WTC11 (cell line): ENCODE results near the gene PALB2. TPM values are rescaled to one million over a fixed set of nuclear protein-coding genes. Genes with fewer than 3 reads are reported as not detected.

Source experiments
- ATAC-seq: fragments of 200-7000 bp; cut with Tn5 transposase; 2 replicates; pipeline ENCODE4 v1.10.0; 2021; ENCODE audit warnings: mild to moderate bottlenecking, moderate library complexity
- CTCF ChIA-PET: fragments of 300-600 bp; sonication (Branson Sonifier 250); formaldehyde crosslinking; loops from one replicate; lab custom pipeline; 2021; ENCODE audit warnings: antibody characterized with exemption; lab: Charles Lee
- POLR2A ChIA-PET: fragments of 350-600 bp; sonication (Branson Sonifier 250); formaldehyde crosslinking; loops from one replicate; lab custom pipeline; 2021; ENCODE audit warnings: antibody characterized with exemption; lab: Charles Lee
- DNase-seq: peaks from one replicate; pipeline ENCODE4 v3.0.0; 2021; ENCODE audit warnings: low spot score
- H3K27ac Mint-ChIP-seq: 2 replicates; pipeline ENCODE4 v1.8.0; 2021; ENCODE audit warnings: mixed read lengths
- H3K27me3 Mint-ChIP-seq: 2 replicates; pipeline ENCODE4 v1.8.0; 2021; ENCODE audit warnings: low read depth, mild to moderate bottlenecking, moderate library complexity, mixed read lengths
- H3K36me3 Mint-ChIP-seq: 2 replicates; pipeline ENCODE4 v1.8.0; 2021; ENCODE audit warnings: mixed read lengths
- H3K4me1 Mint-ChIP-seq: 2 replicates; pipeline ENCODE4 v1.8.0; 2022; ENCODE audit warnings: mixed read lengths
- H3K4me3 Mint-ChIP-seq: 2 replicates; pipeline ENCODE4 v1.8.0; 2021; ENCODE audit warnings: mild to moderate bottlenecking, moderate library complexity, mixed read lengths
- H3K9me3 Mint-ChIP-seq: 2 replicates; pipeline ENCODE4 v1.8.0; 2021; ENCODE audit warnings: mixed read lengths
- FOXJ3 ChIP-seq: sonication (generic); formaldehyde crosslinking; IDR thresholded peaks from 2 replicates; pipeline ENCODE4 v1.9.0; 2021; ENCODE audit warnings: missing genetic modification reagents, mild to moderate bottlenecking, borderline replicate concordance
- JAZF1 ChIP-seq: fragments of 250-450 bp; sonication (Bioruptor Pico); IDR thresholded peaks from 2 replicates; pipeline ENCODE4 v1.9.0; 2021; ENCODE audit warnings: moderate library complexity, mild to moderate bottlenecking, inconsistent platforms
- NFE2L1 ChIP-seq: sonication (generic); formaldehyde crosslinking; IDR thresholded peaks from 2 replicates; pipeline ENCODE4 v1.8.1; 2023; ENCODE audit warnings: missing genetic modification reagents
- RORB ChIP-seq: fragments of 250-450 bp; sonication (Bioruptor Pico); IDR thresholded peaks from 2 replicates; pipeline ENCODE4 v1.9.0; 2021; ENCODE audit warnings: mild to moderate bottlenecking
- TCF7 ChIP-seq: sonication (generic); formaldehyde crosslinking; IDR thresholded peaks from 2 replicates; pipeline ENCODE4 v1.8.0; 2022; ENCODE audit warnings: mild to moderate bottlenecking, low read depth, missing genetic modification reagents, moderate library complexity
- ZNF138 ChIP-seq: sonication (generic); formaldehyde crosslinking; conservative IDR thresholded peaks from 2 replicates; pipeline ENCODE4 v1.8.1; 2022; ENCODE audit warnings: mild to moderate bottlenecking, moderate library complexity, missing genetic modification reagents
- ZNF416 ChIP-seq: fragments of 250-450 bp; sonication (Bioruptor Pico); IDR thresholded peaks from 2 replicates; pipeline ENCODE4 v1.9.0; 2021; ENCODE audit warnings: mild to moderate bottlenecking, inconsistent platforms
- total RNA-seq: library from RNA; stranded (reverse); gene quantifications from 3 replicates; pipeline ENCODE4 v1.2.3, GENCODE V29; 2021
- TF ChIP-seq, protein P1 (sequence below): sonication (generic); formaldehyde crosslinking; IDR thresholded peaks from 2 replicates; pipeline ENCODE4 v1.8.1; 2023; ENCODE audit warnings: mild to moderate bottlenecking, moderate library complexity, missing genetic modification reagents
- TF ChIP-seq, protein P2 (sequence below): sonication (generic); formaldehyde crosslinking; IDR thresholded peaks from 2 replicates; pipeline ENCODE4 v1.8.0; 2022; ENCODE audit warnings: mild to moderate bottlenecking, missing genetic modification reagents
- TF ChIP-seq, protein P3 (sequence below): sonication (generic); formaldehyde crosslinking; IDR thresholded peaks from 2 replicates; pipeline ENCODE4 v1.8.1; 2023; ENCODE audit warnings: mild to moderate bottlenecking, missing genetic modification reagents
- TF ChIP-seq, protein P4 (sequence below): fragments of 250-450 bp; sonication (Bioruptor Pico); IDR thresholded peaks from 2 replicates; pipeline ENCODE4 v1.9.0; 2021; ENCODE audit warnings: mild to moderate bottlenecking, borderline replicate concordance

The PALB2 gene
- total RNA-seq, 1 experiment from 2014 or later: 32.1 TPM

DNA sequence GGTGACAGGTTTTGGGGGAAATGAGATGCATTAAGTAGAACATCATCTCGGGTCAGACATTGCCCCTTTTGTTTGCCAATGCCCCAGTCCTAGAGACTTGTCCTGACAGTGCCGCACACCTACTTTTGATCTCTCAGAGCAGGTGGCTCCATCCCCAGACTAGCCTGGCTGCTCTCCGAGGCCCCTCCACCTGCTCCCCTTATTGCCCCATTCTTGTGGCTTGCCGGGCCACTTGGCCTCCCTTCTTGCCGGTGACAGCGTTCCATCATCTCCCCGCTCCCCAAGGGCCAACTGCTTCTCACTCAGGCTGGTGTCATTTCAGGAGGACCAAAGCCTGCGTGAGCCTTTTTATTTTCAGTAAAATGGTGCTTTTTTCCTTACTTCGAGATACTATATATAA is 68.7 kb downstream of the PALB2 start:
- Mint-ChIP-seq H3K36me3 (peaks cover 55% of the 10 kb centered on the region), H3K9me3 (no peaks in the 10 kb centered on the region), H3K27me3 (no peaks in the 10 kb centered on the region), H3K4me3 (no peak overlapping the region), H3K4me1 (no peaks in the 10 kb centered on the region), H3K27ac (no peak overlapping the region)
- DNase-seq (no peak), ATAC-seq (no peak)
- ChIA-PET POLR2A (no interaction called here), CTCF (no interaction called here)
- no peak for TF ChIP-seq FOXJ3 (CRISPR knock-in tag)
- no peak for TF ChIP-seq ZNF416 (CRISPR knock-in tag)
- TF ChIP-seq, protein P1, sequence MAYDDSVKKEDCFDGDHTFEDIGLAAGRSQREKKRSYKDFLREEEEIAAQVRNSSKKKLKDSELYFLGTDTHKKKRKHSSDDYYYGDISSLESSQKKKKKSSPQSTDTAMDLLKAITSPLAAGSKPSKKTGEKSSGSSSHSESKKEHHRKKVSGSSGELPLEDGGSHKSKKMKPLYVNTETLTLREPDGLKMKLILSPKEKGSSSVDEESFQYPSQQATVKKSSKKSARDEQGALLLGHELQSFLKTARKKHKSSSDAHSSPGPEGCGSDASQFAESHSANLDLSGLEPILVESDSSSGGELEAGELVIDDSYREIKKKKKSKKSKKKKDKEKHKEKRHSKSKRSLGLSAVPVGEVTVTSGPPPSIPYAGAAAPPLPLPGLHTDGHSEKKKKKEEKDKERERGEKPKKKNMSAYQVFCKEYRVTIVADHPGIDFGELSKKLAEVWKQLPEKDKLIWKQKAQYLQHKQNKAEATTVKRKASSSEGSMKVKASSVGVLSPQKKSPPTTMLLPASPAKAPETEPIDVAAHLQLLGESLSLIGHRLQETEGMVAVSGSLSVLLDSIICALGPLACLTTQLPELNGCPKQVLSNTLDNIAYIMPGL (CRISPR knock-in tag): no peak

DNA sequence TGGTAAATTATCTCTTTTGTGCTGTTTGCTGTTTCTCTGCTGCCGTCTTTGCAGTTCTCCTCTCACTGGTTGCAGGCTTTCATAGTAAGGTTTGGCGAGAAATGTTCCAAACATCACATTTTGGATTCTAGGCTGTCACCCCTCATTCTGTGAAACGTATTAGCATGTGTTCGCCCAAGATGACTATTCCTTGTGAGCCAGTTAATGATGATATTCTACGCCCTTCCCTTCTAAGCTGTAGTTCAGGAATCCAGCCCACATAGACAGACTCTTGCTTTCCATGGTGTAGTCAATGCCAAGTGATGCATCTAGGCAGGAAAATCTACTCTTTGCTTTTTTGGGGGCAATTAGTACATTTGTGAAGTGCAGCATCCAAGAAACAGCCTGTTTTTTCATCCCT is 69.2 kb downstream of the PALB2 start:
- no peak overlapping the region for H3K27ac Mint-ChIP-seq
- H3K4me3 Mint-ChIP-seq: no peak overlapping the region
- POLR2A ChIA-PET: no interaction called here
- no peaks in the 10 kb centered on the region for H3K4me1 Mint-ChIP-seq
- H3K36me3 Mint-ChIP-seq: peaks cover 60% of the 10 kb centered on the region
- TF ChIP-seq NFE2L1 (no peak), TCF7 (CRISPR knock-in tag) (no peak)
- TF ChIP-seq, protein P2, sequence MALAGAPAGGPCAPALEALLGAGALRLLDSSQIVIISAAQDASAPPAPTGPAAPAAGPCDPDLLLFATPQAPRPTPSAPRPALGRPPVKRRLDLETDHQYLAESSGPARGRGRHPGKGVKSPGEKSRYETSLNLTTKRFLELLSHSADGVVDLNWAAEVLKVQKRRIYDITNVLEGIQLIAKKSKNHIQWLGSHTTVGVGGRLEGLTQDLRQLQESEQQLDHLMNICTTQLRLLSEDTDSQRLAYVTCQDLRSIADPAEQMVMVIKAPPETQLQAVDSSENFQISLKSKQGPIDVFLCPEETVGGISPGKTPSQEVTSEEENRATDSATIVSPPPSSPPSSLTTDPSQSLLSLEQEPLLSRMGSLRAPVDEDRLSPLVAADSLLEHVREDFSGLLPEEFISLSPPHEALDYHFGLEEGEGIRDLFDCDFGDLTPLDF (CRISPR knock-in tag): no peak
- TF ChIP-seq, protein P3, sequence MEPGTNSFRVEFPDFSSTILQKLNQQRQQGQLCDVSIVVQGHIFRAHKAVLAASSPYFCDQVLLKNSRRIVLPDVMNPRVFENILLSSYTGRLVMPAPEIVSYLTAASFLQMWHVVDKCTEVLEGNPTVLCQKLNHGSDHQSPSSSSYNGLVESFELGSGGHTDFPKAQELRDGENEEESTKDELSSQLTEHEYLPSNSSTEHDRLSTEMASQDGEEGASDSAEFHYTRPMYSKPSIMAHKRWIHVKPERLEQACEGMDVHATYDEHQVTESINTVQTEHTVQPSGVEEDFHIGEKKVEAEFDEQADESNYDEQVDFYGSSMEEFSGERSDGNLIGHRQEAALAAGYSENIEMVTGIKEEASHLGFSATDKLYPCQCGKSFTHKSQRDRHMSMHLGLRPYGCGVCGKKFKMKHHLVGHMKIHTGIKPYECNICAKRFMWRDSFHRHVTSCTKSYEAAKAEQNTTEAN (CRISPR knock-in tag): no peak
- TF ChIP-seq, protein P4, sequence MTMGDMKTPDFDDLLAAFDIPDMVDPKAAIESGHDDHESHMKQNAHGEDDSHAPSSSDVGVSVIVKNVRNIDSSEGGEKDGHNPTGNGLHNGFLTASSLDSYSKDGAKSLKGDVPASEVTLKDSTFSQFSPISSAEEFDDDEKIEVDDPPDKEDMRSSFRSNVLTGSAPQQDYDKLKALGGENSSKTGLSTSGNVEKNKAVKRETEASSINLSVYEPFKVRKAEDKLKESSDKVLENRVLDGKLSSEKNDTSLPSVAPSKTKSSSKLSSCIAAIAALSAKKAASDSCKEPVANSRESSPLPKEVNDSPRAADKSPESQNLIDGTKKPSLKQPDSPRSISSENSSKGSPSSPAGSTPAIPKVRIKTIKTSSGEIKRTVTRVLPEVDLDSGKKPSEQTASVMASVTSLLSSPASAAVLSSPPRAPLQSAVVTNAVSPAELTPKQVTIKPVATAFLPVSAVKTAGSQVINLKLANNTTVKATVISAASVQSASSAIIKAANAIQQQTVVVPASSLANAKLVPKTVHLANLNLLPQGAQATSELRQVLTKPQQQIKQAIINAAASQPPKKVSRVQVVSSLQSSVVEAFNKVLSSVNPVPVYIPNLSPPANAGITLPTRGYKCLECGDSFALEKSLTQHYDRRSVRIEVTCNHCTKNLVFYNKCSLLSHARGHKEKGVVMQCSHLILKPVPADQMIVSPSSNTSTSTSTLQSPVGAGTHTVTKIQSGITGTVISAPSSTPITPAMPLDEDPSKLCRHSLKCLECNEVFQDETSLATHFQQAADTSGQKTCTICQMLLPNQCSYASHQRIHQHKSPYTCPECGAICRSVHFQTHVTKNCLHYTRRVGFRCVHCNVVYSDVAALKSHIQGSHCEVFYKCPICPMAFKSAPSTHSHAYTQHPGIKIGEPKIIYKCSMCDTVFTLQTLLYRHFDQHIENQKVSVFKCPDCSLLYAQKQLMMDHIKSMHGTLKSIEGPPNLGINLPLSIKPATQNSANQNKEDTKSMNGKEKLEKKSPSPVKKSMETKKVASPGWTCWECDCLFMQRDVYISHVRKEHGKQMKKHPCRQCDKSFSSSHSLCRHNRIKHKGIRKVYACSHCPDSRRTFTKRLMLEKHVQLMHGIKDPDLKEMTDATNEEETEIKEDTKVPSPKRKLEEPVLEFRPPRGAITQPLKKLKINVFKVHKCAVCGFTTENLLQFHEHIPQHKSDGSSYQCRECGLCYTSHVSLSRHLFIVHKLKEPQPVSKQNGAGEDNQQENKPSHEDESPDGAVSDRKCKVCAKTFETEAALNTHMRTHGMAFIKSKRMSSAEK (CRISPR knock-in tag): no peak
- TF ChIP-seq, all 79 proteins: peak for 0
- no peaks in the 10 kb centered on the region for H3K27me3 Mint-ChIP-seq
- CTCF ChIA-PET: no interaction called here
- ATAC-seq: no peak
- no peak for DNase-seq
- no peaks in the 10 kb centered on the region for H3K9me3 Mint-ChIP-seq

DNA sequence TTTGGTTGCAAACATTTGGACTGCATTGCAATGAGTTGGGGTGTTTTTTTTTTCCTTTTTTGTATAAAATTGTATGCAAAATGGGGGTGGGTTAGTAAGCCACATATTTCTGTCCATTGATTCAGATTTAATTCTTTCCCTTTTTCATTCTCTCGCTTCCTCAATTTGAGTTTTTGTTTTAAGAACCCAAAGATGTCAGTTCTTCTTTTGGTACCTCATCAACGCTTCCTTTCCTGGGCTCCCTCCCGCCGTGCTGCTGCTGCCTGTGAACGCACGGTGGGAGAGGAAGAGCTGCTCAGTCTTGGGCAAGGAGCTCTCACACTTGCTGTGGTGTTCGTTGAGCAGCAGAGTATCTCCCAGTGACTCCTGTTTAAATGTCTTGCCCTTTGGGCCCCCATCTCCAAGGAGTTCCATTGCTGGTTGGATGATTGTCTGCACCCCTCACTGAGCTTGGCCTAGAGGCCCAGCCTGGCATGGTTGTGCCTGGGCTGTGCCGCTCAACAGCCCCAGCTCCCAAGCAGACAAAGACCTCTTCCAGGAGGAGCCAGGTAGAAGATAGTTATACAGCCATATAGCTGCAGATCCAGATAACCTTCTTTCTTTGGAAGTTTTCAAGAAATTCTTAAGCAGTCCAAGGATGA is 70.0 kb downstream of the PALB2 start:
- CTCF ChIA-PET: no interaction called here
- no peak for ATAC-seq
- no peak for TF ChIP-seq RORB (CRISPR knock-in tag)
- TF ChIP-seq, all 79 proteins: peak for 0
- Mint-ChIP-seq H3K27ac (no peak overlapping the region), H3K27me3 (no peaks in the 10 kb centered on the region), H3K4me3 (no peak overlapping the region), H3K36me3 (peaks cover 61% of the 10 kb centered on the region), H3K9me3 (no peaks in the 10 kb centered on the region), H3K4me1 (no peaks in the 10 kb centered on the region)
- POLR2A ChIA-PET: no interaction called here
- DNase-seq: no peak

DNA sequence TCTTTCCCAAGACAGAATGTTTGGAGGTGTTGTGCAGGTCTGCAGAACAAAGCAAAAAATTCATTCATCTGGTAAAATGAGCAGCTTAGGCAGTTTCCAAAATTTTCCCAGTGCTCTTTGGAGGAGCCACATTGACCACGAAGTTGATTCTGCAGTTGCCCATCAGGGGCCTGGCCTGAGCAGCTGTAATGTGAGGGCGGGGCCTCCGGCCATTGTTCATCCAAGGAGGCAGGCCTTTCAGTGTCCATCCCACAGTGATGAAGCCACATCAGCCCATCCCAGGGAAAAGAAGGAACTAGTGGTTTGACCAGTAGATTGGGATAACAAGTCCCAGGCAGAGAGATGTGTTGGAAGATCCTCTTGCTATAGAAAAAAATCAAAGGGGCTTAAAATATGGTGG is 73.5 kb downstream of the PALB2 start:
- ChIA-PET POLR2A (no interaction called here), CTCF (interaction anchor here (2.5 kb wide), 1 partner anchor 10 kb away, joined by 6 read pairs; the partner anchor contains the start of genes EARS2 and UBFD1)
- no peaks in the 10 kb centered on the region for H3K27me3 Mint-ChIP-seq
- H3K9me3 Mint-ChIP-seq: no peaks in the 10 kb centered on the region
- TF ChIP-seq JAZF1 (CRISPR knock-in tag) (no peak), ZNF138 (CRISPR knock-in tag) (no peak)
- H3K4me1 Mint-ChIP-seq: no peaks in the 10 kb centered on the region
- ATAC-seq (no peak), DNase-seq (no peak)
- no peak overlapping the region for H3K27ac Mint-ChIP-seq
- no peak overlapping the region for H3K4me3 Mint-ChIP-seq
- peaks cover 78% of the 10 kb centered on the region for H3K36me3 Mint-ChIP-seq
